Stomach (tissue), 4 donors: ENCODE measurements around the gene PHRF1.

Experiments used
- POLR2A ChIP-seq, 4 donors: fragments of 450-650 bp; IDR thresholded peaks; one replicate each; pipeline ENCODE4 v1.6.1; 2016; ENCODE audit warnings: antibody characterized with exemption in 4 of 4, control low read depth in 2 of 4, mild to moderate bottlenecking in 1 of 4, moderate library complexity in 1 of 4
- TF ChIP-seq, protein P1 (sequence below), 7 experiments: fragments of 450-650 bp in 4 of 7; fragments of 200-600 bp in 3 of 7; sonication (generic) in 3 of 7; IDR thresholded peaks; one replicate each; pipeline ENCODE4 v1.5.1; 2016 to 2019; ENCODE audit warnings: antibody characterized with exemption in 7 of 7, control low read depth in 2 of 7, mild to moderate bottlenecking in 1 of 7

DNA sequence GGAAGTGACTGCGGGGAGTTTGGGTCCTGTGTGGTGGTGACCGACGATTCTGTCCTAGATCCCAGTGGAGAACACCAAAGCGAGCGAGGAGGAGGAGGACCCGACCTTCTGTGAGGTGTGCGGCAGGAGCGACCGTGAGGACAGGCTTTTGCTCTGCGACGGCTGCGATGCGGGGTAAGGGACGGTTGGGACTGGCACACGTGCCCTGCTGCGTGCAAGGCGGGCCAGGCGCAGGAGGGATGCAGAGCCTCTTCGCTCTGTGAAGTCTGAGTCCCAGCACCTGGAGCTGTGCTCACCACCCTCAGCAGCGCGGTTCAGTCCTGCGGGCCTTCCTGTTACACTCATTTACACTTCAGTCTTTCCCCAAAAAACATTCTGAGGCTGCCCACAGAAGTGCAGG is 16.2 kb downstream of the PHRF1 start:
- TF ChIP-seq, protein P1, sequence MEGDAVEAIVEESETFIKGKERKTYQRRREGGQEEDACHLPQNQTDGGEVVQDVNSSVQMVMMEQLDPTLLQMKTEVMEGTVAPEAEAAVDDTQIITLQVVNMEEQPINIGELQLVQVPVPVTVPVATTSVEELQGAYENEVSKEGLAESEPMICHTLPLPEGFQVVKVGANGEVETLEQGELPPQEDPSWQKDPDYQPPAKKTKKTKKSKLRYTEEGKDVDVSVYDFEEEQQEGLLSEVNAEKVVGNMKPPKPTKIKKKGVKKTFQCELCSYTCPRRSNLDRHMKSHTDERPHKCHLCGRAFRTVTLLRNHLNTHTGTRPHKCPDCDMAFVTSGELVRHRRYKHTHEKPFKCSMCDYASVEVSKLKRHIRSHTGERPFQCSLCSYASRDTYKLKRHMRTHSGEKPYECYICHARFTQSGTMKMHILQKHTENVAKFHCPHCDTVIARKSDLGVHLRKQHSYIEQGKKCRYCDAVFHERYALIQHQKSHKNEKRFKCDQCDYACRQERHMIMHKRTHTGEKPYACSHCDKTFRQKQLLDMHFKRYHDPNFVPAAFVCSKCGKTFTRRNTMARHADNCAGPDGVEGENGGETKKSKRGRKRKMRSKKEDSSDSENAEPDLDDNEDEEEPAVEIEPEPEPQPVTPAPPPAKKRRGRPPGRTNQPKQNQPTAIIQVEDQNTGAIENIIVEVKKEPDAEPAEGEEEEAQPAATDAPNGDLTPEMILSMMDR (IDR thresholded peaks at IDR 0.05): no peak
- no peak for TF ChIP-seq POLR2A (IDR thresholded peaks at IDR 0.05)
